SH-SY5Y (cell line): ENCODE data around the gene GALNT2.

ENCODE experiments used
- GATA2 ChIP-seq: IDR thresholded peaks from 2 replicates; pipeline ENCODE4 v1.6.1; 2011; ENCODE audit warnings: mild to moderate bottlenecking, low read depth, low read length
- GATA3 ChIP-seq: IDR thresholded peaks from 2 replicates; pipeline ENCODE4 v1.6.1; 2011; ENCODE audit warnings: low read depth, mild to moderate bottlenecking, low read length, moderate library complexity

DNA sequence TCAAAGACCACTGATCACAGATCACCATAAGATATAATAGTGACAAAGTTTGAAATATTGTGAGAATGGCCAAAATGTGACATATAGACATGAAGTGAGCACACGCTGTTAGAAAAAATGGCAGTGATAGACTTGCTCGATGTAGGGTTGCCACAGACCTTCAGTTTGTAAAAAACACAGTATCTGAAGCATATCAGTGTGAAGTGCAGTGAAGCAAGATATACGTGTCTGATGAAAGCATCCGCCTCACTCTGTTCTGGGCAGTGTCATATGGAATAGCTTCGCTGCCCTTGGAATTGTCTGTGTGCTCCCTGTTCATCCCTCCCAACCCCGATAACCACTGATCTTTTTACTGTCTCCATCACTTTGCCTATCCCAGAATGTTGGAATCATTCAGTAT is 50.7 kb downstream of the GALNT2 start:
- TF ChIP-seq GATA2 (no peak), GATA3 (no peak)
